Right lobe of liver (tissue), 4 donors: ENCODE results near the gene EXOC3L2.

ENCODE experiments used
- POLR2A ChIP-seq: fragments of 450-650 bp; IDR thresholded peaks from one replicate; pipeline ENCODE4 v1.6.1; 2017; ENCODE audit warnings: antibody characterized with exemption, mild to moderate bottlenecking
- TF ChIP-seq, protein P1 (sequence below), 4 donors: fragments of 200-600 bp in 3 of 4; fragments of 450-650 bp in 1 of 4; IDR thresholded peaks; one replicate each; pipeline versions ENCODE4 v1.5.1 to v1.8.0; 2016 to 2022; ENCODE audit warnings: antibody characterized with exemption in 4 of 4, mild to moderate bottlenecking in 2 of 4
- donor health status: DM: no; HTN: no; CAD: no.
- donor health status: DM: no; HTN: no; CAD: no.
- donor health status: DM: no; HTN: yes; CAD: no.

GRCh38 chr19:45253396-45254027 is 8.3 kb upstream of the EXOC3L2 start:
- no peak for TF ChIP-seq POLR2A
- TF ChIP-seq, protein P1, sequence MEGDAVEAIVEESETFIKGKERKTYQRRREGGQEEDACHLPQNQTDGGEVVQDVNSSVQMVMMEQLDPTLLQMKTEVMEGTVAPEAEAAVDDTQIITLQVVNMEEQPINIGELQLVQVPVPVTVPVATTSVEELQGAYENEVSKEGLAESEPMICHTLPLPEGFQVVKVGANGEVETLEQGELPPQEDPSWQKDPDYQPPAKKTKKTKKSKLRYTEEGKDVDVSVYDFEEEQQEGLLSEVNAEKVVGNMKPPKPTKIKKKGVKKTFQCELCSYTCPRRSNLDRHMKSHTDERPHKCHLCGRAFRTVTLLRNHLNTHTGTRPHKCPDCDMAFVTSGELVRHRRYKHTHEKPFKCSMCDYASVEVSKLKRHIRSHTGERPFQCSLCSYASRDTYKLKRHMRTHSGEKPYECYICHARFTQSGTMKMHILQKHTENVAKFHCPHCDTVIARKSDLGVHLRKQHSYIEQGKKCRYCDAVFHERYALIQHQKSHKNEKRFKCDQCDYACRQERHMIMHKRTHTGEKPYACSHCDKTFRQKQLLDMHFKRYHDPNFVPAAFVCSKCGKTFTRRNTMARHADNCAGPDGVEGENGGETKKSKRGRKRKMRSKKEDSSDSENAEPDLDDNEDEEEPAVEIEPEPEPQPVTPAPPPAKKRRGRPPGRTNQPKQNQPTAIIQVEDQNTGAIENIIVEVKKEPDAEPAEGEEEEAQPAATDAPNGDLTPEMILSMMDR (IDR thresholded peaks at IDR 0.05) = no peak
